ENCODE measurements around the gene F5.

DNA sequence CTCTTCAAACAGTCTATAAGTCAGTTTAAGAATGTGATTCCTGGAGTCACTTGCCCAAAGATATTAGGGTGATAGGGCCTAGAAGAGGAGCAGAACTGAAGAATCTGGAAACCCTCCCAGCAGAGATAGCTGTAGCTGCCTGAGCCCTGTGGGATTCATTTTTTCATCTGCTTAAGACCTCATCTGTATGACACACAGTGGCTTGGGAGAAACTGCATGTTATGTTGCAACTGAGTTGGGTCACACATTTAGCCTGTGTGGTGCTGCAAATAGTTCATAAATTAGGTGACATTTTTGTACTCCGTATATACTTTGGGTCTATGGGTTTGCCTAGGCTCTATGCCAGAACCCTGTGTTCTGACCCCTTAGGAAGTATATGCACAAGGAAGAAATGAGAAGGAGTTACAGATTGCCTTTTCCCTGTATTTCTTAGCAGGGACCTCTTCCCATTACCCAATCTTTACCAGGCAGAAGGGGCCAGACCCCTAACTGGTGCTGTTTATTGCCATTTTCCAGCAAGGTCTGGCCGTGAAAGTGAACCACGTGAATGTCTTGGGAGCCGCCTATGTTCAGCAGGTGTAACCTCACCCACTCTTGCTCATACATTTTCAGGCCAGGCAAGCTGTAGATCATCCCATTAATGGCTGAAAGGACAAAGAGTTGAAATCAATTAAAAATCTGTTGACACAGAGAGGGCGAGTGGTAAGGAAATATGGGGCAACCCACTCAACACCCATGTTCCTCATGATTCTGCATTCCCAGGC, 58.6 kb downstream of the F5 start:
- TF ChIP-seq, protein P1, sequence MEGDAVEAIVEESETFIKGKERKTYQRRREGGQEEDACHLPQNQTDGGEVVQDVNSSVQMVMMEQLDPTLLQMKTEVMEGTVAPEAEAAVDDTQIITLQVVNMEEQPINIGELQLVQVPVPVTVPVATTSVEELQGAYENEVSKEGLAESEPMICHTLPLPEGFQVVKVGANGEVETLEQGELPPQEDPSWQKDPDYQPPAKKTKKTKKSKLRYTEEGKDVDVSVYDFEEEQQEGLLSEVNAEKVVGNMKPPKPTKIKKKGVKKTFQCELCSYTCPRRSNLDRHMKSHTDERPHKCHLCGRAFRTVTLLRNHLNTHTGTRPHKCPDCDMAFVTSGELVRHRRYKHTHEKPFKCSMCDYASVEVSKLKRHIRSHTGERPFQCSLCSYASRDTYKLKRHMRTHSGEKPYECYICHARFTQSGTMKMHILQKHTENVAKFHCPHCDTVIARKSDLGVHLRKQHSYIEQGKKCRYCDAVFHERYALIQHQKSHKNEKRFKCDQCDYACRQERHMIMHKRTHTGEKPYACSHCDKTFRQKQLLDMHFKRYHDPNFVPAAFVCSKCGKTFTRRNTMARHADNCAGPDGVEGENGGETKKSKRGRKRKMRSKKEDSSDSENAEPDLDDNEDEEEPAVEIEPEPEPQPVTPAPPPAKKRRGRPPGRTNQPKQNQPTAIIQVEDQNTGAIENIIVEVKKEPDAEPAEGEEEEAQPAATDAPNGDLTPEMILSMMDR (IDR thresholded peaks at IDR 0.05): no peak
- TF ChIP-seq EP300 (IDR thresholded peaks at IDR 0.05) (no peak), POLR2A (IDR thresholded peaks at IDR 0.05) (no peak)

Data from sigmoid colon (tissue), 4 donors.